Activated CD8-positive, alpha-beta T cell treated with anti-CD3 and anti-CD28 coated beads for 36 hours (primary cell): Measurements from ENCODE around the gene CD80. TPM values are rescaled to one million over a fixed set of nuclear protein-coding genes. Genes with fewer than 3 reads are reported as not detected.

Experiments used
- ATAC-seq: fragments of 200-7000 bp; cut with Tn5 transposase; one replicate; pipeline ENCODE4 v1.10.0; 2021; ENCODE audit warnings: mild to moderate bottlenecking, moderate library complexity
- CTCF ChIA-PET: fragments of 350-600 bp; sonication (Branson Sonifier 250); formaldehyde crosslinking; loops from one replicate; lab custom pipeline; 2021; ENCODE audit warnings: antibody characterized with exemption; lab: Charles Lee
- POLR2A ChIA-PET: fragments of 350-600 bp; sonication (Branson Sonifier 250); formaldehyde crosslinking; loops from one replicate; lab custom pipeline; 2021; ENCODE audit warnings: antibody characterized with exemption; lab: Charles Lee
- DNase-seq: peaks from one replicate; pipeline ENCODE4 v3.0.0-alpha.2; 2020
- H3K27ac Mint-ChIP-seq: one replicate; pipeline ENCODE4 v1.8.0; 2021; ENCODE audit warnings: mild to moderate bottlenecking, mixed read lengths
- H3K27me3 Mint-ChIP-seq: one replicate; pipeline ENCODE4 v1.8.0; 2021; ENCODE audit warnings: mixed read lengths
- H3K36me3 Mint-ChIP-seq: one replicate; pipeline ENCODE4 v1.8.0; 2021; ENCODE audit warnings: low read depth, mixed read lengths
- H3K4me1 Mint-ChIP-seq: one replicate; pipeline ENCODE4 v1.8.0; 2021; ENCODE audit warnings: low read depth, mixed read lengths
- H3K4me3 Mint-ChIP-seq: one replicate; pipeline ENCODE4 v1.8.0; 2021; ENCODE audit warnings: mild to moderate bottlenecking, moderate library complexity, mixed read lengths
- H3K9me3 Mint-ChIP-seq: one replicate; pipeline ENCODE4 v1.8.0; 2021; ENCODE audit warnings: mixed read lengths
- intact Hi-C: fragments of 100-400 bp; cut with micrococcal nuclease; formaldehyde crosslinking; loops from one replicate; pipeline ENCODE4 v1.10.0; 2022
- total RNA-seq, 2 experiments: library from RNA; stranded (reverse); gene quantifications; one replicate each; pipeline ENCODE4 v1.2.3, GENCODE V29; 2021
- TF ChIP-seq, protein P1 (sequence below): fragments of 200-600 bp; IDR thresholded peaks from one replicate; pipeline ENCODE4 v1.8.0; 2022; ENCODE audit warnings: antibody characterized with exemption, mild to moderate bottlenecking

Gene CD80
- total RNA-seq, 2 experiments from 2014 or later: 7.1 to 10.2 TPM

DNA sequence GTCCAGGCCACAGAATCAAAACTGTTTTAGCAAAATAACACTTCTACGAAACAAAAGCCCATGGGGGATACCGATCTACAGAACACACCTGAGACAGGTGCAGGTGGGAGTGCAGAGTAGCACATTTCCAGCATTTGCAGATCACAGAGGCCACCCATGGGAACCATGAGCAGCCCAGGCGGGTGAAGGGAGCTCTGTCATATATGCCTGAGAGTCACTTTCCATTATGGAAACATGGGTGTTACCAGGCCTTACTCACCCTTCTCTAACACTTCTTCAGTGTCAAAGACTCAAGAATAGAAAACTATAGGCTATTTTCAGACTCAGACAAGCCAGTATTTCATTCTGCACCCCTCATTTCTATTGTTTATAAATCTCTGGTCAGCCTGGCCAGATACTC, 41.7 kb upstream of the CD80 start:
- ATAC-seq (peak; percentile 60), DNase-seq (peak; percentile 37)
- ChIA-PET CTCF (interaction anchor here (0.9 to 1.9 kb wide), 7 partner anchors 11 to 74 kb away, joined by 3 to 7 read pairs (median 5); no protein-coding TSS in a partner anchor), POLR2A (interaction anchor here (0.6 kb wide), 1 partner anchor 39 kb away, joined by 3 read pairs; no protein-coding TSS in a partner anchor)
- Mint-ChIP-seq H3K27me3 (no peaks in the 10 kb centered on the region), H3K9me3 (no peaks in the 10 kb centered on the region), H3K36me3 (no peaks in the 10 kb centered on the region), H3K27ac (peak overlapping the region; percentile 63), H3K4me1 (peaks cover 29% of the 10 kb centered on the region), H3K4me3 (no peak overlapping the region)
- intact Hi-C loops: no loop called here
- TF ChIP-seq, protein P1, sequence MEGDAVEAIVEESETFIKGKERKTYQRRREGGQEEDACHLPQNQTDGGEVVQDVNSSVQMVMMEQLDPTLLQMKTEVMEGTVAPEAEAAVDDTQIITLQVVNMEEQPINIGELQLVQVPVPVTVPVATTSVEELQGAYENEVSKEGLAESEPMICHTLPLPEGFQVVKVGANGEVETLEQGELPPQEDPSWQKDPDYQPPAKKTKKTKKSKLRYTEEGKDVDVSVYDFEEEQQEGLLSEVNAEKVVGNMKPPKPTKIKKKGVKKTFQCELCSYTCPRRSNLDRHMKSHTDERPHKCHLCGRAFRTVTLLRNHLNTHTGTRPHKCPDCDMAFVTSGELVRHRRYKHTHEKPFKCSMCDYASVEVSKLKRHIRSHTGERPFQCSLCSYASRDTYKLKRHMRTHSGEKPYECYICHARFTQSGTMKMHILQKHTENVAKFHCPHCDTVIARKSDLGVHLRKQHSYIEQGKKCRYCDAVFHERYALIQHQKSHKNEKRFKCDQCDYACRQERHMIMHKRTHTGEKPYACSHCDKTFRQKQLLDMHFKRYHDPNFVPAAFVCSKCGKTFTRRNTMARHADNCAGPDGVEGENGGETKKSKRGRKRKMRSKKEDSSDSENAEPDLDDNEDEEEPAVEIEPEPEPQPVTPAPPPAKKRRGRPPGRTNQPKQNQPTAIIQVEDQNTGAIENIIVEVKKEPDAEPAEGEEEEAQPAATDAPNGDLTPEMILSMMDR: no peak

DNA sequence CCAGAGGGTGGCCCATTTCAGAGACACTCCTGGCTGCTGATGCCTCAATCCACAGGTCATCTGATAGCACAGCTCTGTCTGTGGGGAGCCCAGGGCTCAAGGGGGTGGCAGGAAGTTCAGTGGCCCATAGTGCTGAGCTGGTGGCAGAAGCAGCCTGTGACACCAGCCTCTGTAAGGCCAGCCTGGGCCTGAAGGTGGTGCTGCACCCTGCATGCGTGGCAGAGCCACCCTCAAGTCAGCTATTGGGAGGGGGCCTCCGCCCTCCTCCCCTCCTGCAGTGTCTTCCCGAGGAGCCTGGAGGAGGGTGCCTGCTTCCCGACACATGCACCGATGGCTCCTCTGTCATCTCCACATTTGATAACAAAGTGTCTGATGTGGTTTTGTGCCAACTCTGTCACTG, 41.3 kb upstream of the CD80 start:
- Mint-ChIP-seq H3K27ac (peak overlapping the region; percentile 63), H3K4me1 (peaks cover 29% of the 10 kb centered on the region), H3K4me3 (no peak overlapping the region), H3K9me3 (no peaks in the 10 kb centered on the region), H3K36me3 (no peaks in the 10 kb centered on the region), H3K27me3 (no peaks in the 10 kb centered on the region)
- intact Hi-C loops: no loop called here
- TF ChIP-seq, protein P1: peak; percentile 32
- POLR2A ChIA-PET: interaction anchor here (0.6 kb wide), 1 partner anchor 39 kb away, joined by 3 read pairs; no protein-coding TSS in a partner anchor
- ATAC-seq (peak; percentile 77), DNase-seq (peak; percentile 53)
- CTCF ChIA-PET: interaction anchor here (0.6 to 1.9 kb wide), 11 partner anchors 9 to 101 kb away, joined by 3 to 7 read pairs (median 3); no protein-coding TSS in a partner anchor

DNA sequence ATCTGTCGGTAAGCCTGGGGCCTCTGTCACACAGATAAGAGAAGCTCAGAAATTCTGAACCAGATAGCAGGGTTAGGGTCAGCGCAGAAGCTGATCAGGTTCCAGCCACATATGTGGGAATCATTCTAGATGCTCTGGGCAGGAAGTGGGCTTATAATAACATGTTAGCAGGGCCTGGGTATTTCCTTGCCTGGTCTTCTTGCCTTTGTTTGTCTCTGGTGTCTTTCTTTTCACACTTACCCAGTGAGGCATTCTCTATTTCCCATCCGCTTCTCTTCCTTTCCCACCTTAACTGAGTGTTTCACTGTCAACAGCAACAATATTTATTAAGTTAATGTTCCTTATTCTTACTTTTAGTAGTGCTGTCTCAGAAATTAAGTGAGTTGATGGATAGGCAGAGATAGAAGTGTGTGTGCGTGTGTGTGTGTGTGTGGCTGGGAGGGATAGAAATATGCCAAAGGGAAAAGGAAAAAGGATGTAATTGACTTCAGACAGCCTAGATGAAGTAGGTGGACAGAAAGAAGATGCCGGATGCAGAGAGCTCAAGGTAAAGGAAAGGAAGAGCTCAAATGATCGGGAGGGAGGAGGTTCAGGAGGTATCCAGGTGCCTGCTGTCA, 40.3 kb upstream of the CD80 start:
- Mint-ChIP-seq H3K4me1 (peaks cover 23% of the 10 kb centered on the region), H3K4me3 (no peak overlapping the region), H3K27me3 (no peaks in the 10 kb centered on the region), H3K36me3 (no peaks in the 10 kb centered on the region), H3K9me3 (no peaks in the 10 kb centered on the region), H3K27ac (peak overlapping the region; percentile 63)
- TF ChIP-seq, protein P1: no peak
- CTCF ChIA-PET: interaction anchor here (0.7 to 1.9 kb wide), 3 partner anchors 8 to 30 kb away, joined by 3 to 6 read pairs (median 3); no protein-coding TSS in a partner anchor
- POLR2A ChIA-PET: interaction anchor here (0.8 to 1.0 kb wide), 2 partner anchors 18 to 77 kb away, joined by 3 read pairs; no protein-coding TSS in a partner anchor
- intact Hi-C loops: no loop called here
- DNase-seq: no peak
- ATAC-seq: no peak

DNA sequence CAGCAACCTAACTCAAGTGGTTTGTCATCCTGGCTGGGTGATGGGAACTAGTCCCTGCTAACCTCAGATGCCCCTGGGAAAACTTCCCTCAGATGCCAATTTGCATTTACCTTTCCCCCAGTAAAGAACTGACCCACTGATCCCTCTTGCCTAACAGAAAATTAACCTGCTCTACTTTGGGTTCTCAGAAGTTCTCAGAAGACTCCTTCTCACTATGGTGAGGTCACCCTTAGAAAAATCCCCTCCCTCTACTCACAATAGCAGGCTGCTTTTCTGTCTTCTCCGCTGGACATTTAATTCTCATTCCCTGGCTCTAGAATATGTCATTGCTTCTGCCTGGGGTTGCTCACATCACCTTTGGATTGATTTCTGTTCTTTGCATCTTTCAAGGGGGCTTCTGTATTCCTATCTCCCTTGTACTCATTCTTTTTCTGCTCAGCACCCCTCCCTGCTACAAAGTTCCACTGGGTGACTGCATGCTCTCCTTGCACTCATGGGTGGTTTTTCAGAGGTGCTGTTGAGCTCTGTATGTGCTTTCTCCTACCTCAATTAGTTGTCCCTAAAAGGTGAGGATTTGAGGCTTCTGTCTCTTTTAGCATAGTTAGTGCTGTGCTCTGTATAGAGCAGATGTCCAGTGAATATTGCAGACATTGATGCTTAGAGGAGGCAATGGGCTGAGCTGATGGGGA, 39.1 kb upstream of the CD80 start:
- Mint-ChIP-seq H3K36me3 (no peaks in the 10 kb centered on the region), H3K4me3 (no peak overlapping the region), H3K27me3 (peaks cover 1% of the 10 kb centered on the region), H3K4me1 (peaks cover 23% of the 10 kb centered on the region), H3K9me3 (no peaks in the 10 kb centered on the region), H3K27ac (peak overlapping the region; percentile 21)
- DNase-seq (no peak), ATAC-seq (peak; percentile 51)
- ChIA-PET POLR2A (no interaction called here), CTCF (no interaction called here)
- intact Hi-C loops: no loop called here
- TF ChIP-seq, protein P1: no peak
